LHCN-M2 (cell line): ENCODE data around the gene THADA. TPM values are rescaled to one million over a fixed set of nuclear protein-coding genes. Genes with fewer than 3 reads are reported as not detected.
A peak's percentile ranks its signal among the peaks of the same experiment; 100 is the strongest.

ENCODE experiments used
- DNase-seq: peaks from one replicate; pipeline ENCODE4 v3.0.0-alpha.2; 2012; ENCODE audit warnings: low read depth
- total RNA-seq: library from RNA; depleted of rRNA; stranded (reverse); fragments of >200 nt; gene quantifications from 2 replicates; pipeline ENCODE4 v1.2.3, GENCODE V29; 2014

The THADA gene
- total RNA-seq, 1 experiment from 2014 or later = 20.2 TPM

DNA sequence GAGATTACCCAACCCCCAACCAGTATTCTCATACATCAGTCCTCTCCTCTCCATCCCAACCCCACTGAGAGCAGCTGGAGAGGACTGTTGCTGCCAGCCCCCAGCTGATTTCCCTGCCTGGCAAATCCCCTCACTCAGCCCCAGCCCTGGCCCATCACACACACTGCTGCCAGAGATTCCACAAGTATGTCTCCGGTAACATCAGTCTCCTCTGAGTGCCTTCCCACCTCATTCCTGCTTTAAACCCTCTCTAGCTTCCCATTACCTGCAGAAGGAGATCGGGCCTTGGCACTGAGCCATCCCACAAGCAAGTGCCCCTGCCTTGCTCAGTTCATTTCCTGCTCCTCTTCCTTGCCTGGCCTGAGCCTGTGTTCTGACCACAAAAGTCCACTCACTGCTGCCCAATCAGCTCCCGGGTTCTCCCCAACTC is 318.9 kb downstream of the THADA start:
- DNase-seq = peak; percentile 29

- DNase-seq = no peak
These were observed 319.4 kb downstream of the THADA start for GRCh38 chr2:43276266-43276941.

DNA sequence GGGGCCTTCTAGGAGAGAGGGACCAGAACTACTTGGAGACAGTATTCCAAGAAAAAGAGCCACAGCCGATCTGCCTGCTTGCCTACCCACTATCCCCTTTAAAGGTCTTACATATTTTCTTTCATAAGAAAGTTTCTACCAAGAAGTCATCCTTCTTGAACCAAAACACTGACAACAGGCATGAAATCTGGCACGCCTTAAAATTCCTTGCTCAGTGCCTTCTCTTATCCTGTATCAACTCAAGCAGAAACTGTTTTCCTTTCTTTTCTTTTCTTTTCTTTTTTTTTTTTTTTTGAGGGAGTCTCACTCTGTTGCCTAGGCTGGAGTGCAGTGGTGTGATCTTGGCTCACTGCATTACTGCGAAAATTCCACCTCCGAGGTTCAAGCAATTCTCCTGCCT is 321.1 kb downstream of the THADA start:
- DNase-seq = no peak

- DNase-seq = peak; percentile 43
These were observed 321.8 kb downstream of the THADA start for GRCh38 chr2:43274055-43274454.

DNA sequence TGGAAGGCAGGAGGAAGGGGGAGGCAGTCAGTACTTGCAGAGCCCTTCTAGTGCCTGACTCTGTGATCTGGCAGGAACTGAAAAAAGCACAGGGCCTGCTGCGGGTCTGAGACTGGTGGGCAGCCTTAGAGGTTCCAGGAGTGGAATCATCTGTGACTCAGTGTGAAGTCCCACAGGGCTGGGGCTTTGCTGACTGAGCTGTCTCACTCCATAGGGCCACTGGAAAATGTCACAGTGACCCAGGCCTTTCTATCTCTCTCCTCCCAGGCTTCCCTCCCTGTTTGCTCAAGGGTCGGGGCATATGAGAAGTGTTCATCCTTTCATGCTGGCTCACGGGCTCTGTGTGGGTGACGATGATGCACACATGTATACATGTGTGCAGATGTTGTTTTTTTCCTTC is 322.3 kb downstream of the THADA start:
- peak; percentile 53 for DNase-seq

GRCh38 chr2:43270930-43271615 is 324.8 kb downstream of the THADA start:
- peak; percentile 25 for DNase-seq

GRCh38 chr2:43270461-43270860 is 325.4 kb downstream of the THADA start:
- no peak for DNase-seq

DNA sequence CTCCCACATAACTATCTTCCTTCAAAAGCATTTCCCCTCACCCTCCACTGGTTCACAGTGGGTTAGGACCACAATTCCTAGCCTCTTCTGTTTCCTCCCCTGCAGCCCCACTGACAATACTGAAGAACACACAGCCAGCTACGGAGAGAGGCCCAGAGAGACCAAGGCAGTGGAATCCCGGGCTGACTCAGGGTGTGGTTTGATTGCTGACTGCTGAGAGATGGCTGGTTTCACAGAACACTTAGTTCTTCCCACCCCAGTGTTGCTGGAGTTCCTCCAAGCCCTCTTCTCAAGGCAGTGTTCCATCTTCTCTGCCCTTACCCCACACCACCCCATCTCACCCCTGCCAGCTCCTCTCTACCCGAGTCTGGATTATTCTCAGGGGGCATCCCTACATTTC is 326.1 kb downstream of the THADA start:
- peak; percentile 94 for DNase-seq

GRCh38 chr2:43269074-43269572 is 326.7 kb downstream of the THADA start:
- DNase-seq = peak; percentile 100

DNA sequence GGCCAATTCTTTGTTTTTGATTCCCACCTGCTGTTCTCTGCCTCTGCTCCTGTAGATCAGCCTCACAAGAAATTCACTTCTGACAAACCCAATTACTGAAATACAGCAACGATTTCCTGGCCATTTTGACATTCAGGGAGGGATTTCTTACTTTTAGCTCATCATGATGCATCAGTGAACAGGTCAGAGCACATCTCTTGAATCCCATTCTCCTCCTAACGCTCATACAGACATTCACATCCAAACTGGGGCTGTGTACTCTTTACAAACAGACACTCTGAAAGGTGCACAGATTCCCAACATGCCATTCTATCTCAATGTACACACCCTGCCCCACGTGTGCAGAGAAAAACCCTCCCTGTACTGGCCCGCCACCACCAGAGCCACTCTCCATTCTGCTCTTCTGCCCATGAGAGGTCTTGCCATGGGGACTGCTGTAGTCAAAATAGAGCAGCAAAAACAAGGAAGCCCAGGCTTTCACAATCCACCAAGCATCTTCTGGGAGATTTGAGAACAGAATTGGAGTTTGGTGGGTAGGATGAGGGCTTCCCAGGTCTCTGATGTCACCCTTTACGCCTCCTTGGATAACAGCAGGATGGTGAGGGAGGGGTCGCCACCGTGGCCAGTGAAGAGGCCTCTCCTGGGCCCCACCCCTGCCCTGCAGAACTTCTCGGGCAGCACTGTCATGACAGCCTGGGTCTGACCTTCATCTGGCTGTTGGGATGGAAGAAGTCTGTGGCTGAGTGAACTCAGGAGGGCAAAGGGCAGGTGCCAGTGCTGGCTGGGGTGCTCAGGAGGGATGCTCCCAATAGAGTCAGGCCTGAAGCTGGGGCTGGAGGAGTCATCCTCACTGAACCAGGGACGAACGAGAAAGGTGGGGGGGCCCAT is 327.5 kb downstream of the THADA start:
- DNase-seq = no peak

- DNase-seq = no peak
These were observed 328.5 kb downstream of the THADA start for GRCh38 chr2:43267381-43267780.

DNA sequence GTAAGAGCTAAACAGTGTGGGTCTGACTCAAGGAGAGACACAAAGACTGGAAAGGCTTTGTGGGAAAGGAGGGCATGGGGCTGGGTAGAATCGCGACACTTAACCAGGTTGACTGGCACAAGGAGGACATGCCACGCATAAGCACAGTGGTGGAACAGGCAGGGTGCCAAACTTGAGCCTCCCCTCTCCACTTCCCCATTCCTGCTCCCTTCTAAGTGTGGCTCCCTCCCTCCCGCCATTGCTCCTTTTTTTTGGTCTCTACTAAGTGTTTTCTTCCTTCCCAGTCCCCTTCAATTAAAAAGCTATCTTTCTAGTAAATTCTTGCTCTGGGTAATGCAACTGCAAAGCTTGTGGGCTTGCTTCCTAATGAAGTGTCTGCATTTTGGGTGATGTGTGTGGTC is 329.1 kb downstream of the THADA start:
- no peak for DNase-seq

DNA sequence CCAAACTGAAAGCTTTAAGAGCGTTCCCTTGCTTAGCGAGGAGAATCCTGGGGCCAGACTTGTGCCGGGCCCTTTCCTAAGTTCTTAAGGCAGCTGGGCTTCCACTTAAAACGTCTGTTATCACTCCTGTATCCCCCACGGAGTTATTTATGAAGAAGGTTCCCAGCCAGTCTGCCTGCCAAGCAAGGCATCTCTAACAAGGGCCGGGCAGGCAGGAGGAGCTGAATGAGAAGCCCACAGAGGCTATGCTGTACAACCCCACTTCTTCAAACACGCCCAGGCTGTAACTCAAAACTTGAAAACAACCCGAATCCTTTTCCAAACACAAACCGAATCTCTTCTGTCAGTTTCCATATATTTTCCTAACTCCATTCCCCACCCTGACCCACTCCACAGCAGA is 330.4 kb downstream of the THADA start:
- DNase-seq = no peak

DNA sequence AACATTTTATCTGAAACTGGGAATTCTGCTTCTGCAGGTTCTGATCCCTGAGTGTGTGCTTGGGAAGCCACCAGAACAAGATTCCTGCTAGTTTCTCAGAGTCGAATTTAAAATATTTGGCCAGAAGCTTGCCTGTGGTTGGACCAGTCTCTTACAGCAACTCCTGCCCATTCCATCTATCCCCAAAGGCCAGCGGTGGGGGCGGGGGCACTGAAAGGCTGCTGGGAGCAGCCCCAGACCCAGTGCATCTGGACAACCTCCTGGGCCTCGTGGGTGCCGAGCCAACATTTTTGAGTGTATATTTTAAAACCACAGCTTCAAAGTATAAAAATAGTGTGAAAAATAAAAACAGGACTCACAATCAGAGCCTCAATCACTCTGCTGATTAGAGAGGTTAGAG is 330.8 kb downstream of the THADA start:
- no peak for DNase-seq

GRCh38 chr2:43262951-43263350 is 332.9 kb downstream of the THADA start:
- no peak for DNase-seq

- DNase-seq = no peak
These were observed 333.6 kb downstream of the THADA start for GRCh38 chr2:43262239-43262638.

- DNase-seq = no peak
These were observed 336.3 kb downstream of the THADA start for GRCh38 chr2:43259512-43259911.

DNA sequence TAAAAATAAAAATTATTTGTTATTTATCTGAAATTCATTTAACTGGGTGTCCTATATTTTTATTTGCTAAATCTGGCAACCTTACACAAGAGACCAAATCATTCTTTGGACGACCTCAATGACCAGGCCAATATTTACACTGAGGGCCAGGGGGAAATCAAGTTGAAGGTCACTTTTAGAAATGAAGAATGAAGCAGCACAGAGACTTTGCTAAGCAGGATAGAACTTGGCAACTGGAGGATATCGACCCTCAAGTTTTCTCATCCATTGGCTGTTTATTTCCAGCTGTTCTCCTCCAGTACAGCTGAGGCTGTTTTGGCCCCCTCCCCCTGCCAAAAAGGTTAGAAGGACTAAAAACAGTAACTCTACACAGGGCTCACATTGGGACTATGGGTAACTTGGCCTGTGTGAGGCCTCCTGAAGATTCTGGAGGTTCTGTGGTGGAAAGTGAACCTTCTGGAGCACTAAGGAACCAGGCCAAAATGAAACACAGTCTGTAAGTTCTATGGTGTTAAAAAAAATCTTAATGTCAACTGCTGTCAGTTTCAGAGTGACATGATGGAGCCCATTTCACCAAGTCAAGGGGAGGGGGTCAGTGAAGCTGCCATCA is 337.2 kb downstream of the THADA start:
- DNase-seq = no peak

GRCh38 chr2:43255296-43255910 is 340.4 kb downstream of the THADA start:
- DNase-seq = peak; percentile 46

DNA sequence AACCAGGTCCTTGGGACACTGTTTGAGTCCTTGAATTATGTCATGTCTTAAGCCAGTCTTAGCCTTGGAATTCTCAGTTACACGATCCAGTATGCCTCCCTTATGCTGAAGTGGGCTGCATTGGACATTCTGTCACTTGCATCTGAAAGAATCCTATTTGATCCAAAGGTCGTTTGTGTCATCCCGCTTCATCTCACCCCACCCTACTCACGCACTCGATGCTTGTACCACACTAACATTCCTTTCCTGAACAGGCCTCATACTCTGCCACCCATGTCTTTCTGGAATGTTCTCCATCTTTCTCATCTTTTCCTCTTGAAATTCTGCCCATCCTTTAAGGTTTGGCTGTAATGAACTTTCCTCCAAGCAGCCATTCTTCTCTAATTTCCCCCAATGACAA is 341.5 kb downstream of the THADA start:
- no peak for DNase-seq

- peak; percentile 48 for DNase-seq
These were observed 344.6 kb downstream of the THADA start for GRCh38 chr2:43251171-43251731.
